ENCODE measurements around the gene PDE6A.

The PDE6A gene

GRCh38 chr5:149959406-149960236, 15.0 kb upstream of the PDE6A start:
- Histone ChIP-seq H3K9ac (ENCODE audit: low read length) (peak overlapping the region; percentile 75), H4K20me1 (ENCODE audit: insufficient read depth, low read length) (no peaks in the 10 kb centered on the region), H3K36me3 (replicated peaks; ENCODE audit: low read depth, low read length) (no peaks in the 10 kb centered on the region), H2AFZ (ENCODE audit: low read depth, low read length) (peak overlapping the region; percentile 81), H3K9me3 (ENCODE audit: insufficient read depth, low read length) (no peaks in the 10 kb centered on the region), H3K27me3 (ENCODE audit: low read depth, low read length) (no peaks in the 10 kb centered on the region), H3K79me2 (ENCODE audit: low read length) (no peaks in the 10 kb centered on the region), H3K27ac (ENCODE audit: low read length) (no peak overlapping the region), H3K4me1 (ENCODE audit: low read length) (peaks cover 13% of the 10 kb centered on the region), H3K4me3 (ENCODE audit: low read length) (peak overlapping the region; percentile 92), H3K4me2 (ENCODE audit: low read length) (peak overlapping the region; percentile 79)
- no peak for TF ChIP-seq EZH2phosphoT487 (IDR thresholded peaks at IDR 0.05; ENCODE audit: low read depth)
- TF ChIP-seq CTCF (IDR thresholded peaks at IDR 0.05; ENCODE audit: low read depth, low read length): peak; percentile 70

- no peaks in the 10 kb centered on the region for H3K36me3 ChIP-seq (replicated peaks; ENCODE audit: low read depth, low read length)
- TF ChIP-seq CTCF (IDR thresholded peaks at IDR 0.05; ENCODE audit: low read depth, low read length): no peak
- TF ChIP-seq EZH2phosphoT487 (IDR thresholded peaks at IDR 0.05; ENCODE audit: low read depth): no peak
- no peak overlapping the region for H2AFZ ChIP-seq (ENCODE audit: low read depth, low read length)
- no peaks in the 10 kb centered on the region for H3K9me3 ChIP-seq (ENCODE audit: insufficient read depth, low read length)
- no peak overlapping the region for H3K27ac ChIP-seq (ENCODE audit: low read length)
- H3K27me3 ChIP-seq (ENCODE audit: low read depth, low read length): no peaks in the 10 kb centered on the region
- H3K79me2 ChIP-seq (ENCODE audit: low read length): no peaks in the 10 kb centered on the region
- H3K9ac ChIP-seq (ENCODE audit: low read length): no peak overlapping the region
- no peak overlapping the region for H3K4me3 ChIP-seq (ENCODE audit: low read length)
- no peak overlapping the region for H3K4me2 ChIP-seq (ENCODE audit: low read length)
- no peaks in the 10 kb centered on the region for H4K20me1 ChIP-seq (ENCODE audit: insufficient read depth, low read length)
- peaks cover 13% of the 10 kb centered on the region for H3K4me1 ChIP-seq (ENCODE audit: low read length)
Measured at GRCh38 chr5:149957855-149958254, 13.3 kb upstream of the PDE6A start.

GRCh38 chr5:149956685-149957084, 12.1 kb upstream of the PDE6A start:
- H3K9ac ChIP-seq (ENCODE audit: low read length): no peak overlapping the region
- no peaks in the 10 kb centered on the region for H3K27me3 ChIP-seq (ENCODE audit: low read depth, low read length)
- no peak overlapping the region for H3K4me2 ChIP-seq (ENCODE audit: low read length)
- H4K20me1 ChIP-seq (ENCODE audit: insufficient read depth, low read length): no peaks in the 10 kb centered on the region
- no peak overlapping the region for H2AFZ ChIP-seq (ENCODE audit: low read depth, low read length)
- H3K4me3 ChIP-seq (ENCODE audit: low read length): no peak overlapping the region
- H3K36me3 ChIP-seq (replicated peaks; ENCODE audit: low read depth, low read length): no peaks in the 10 kb centered on the region
- TF ChIP-seq CTCF (IDR thresholded peaks at IDR 0.05; ENCODE audit: low read depth, low read length) (no peak), EZH2phosphoT487 (IDR thresholded peaks at IDR 0.05; ENCODE audit: low read depth) (no peak)
- no peak overlapping the region for H3K27ac ChIP-seq (ENCODE audit: low read length)
- no peaks in the 10 kb centered on the region for H3K9me3 ChIP-seq (ENCODE audit: insufficient read depth, low read length)
- H3K4me1 ChIP-seq (ENCODE audit: low read length): peaks cover 13% of the 10 kb centered on the region
- no peaks in the 10 kb centered on the region for H3K79me2 ChIP-seq (ENCODE audit: low read length)

DNA sequence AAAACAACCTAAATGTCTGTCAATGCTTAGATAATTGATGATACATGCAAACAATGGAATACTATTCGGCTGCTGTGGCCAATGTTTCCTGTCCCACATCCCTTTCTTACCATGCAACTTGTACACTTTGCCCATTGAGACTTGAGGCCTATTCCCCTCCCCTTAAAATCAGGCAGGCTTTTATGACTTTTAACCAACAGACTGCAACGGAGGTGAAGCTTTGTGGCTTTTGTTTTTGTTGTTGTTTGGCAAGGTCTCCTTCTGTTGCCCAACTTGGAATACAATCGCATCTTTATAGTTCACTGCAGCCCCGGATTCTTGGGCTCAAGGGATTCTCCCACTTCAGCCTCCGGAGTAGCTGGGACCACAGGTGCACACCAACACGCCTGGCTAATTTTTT, 10.2 kb upstream of the PDE6A start:
- Histone ChIP-seq H3K36me3 (replicated peaks; ENCODE audit: low read depth, low read length) (no peaks in the 10 kb centered on the region), H4K20me1 (ENCODE audit: insufficient read depth, low read length) (no peaks in the 10 kb centered on the region), H3K4me2 (ENCODE audit: low read length) (no peak overlapping the region), H3K4me3 (ENCODE audit: low read length) (no peak overlapping the region), H3K79me2 (ENCODE audit: low read length) (no peaks in the 10 kb centered on the region), H3K27me3 (ENCODE audit: low read depth, low read length) (no peaks in the 10 kb centered on the region), H3K9me3 (ENCODE audit: insufficient read depth, low read length) (no peaks in the 10 kb centered on the region), H3K27ac (ENCODE audit: low read length) (no peak overlapping the region), H3K9ac (ENCODE audit: low read length) (no peak overlapping the region), H3K4me1 (ENCODE audit: low read length) (peaks cover 5% of the 10 kb centered on the region), H2AFZ (ENCODE audit: low read depth, low read length) (no peak overlapping the region)
- TF ChIP-seq EZH2phosphoT487 (IDR thresholded peaks at IDR 0.05; ENCODE audit: low read depth): no peak
- TF ChIP-seq CTCF (IDR thresholded peaks at IDR 0.05; ENCODE audit: low read depth, low read length): no peak
